Measurements from ENCODE around the gene GRIFIN.
A peak's percentile ranks its signal among the peaks of the same experiment; 100 is the strongest.

Gene GRIFIN

DNA sequence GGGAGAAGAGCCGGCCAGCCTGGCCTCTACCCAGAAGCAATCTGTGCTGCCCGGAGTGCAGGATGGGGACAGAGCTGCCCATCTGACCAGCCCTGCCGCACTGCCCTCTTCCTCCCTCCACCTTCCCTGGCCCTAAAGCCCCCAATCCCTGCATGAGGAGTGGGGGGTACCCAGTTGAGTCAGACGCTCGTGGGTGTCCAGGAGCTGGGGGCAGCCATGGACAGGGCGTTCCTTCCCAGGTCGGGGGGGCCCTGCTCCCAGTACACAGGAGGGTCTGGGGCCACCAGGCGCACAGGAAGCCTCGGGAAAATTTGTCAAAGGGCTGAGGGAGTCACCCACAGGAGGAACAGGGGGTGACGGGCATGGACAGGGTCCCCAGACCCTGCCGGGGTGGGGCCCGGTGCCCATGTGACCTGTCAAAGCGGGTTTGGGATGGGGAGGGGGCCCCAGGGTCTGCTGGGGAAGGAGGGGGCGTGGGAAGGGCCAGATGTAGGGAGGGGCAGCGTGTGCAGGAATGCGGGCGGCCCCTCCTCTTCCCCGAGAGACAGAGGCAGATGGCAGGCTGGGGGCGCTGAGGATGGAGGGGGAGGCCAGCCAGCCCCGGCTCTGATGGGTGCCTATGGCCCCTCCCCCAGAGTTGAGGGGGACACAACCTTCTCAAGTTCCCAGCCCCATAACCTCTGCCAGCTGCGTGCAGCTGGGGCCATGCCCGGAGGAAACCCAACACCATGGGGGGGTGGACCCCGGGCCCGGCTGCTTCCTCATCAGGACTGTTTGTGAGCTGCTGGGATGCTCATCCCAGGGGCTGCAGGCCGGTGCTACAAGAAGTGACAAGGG, 21.5 kb upstream of the GRIFIN start:
- DNase-seq, result no peak

DNA sequence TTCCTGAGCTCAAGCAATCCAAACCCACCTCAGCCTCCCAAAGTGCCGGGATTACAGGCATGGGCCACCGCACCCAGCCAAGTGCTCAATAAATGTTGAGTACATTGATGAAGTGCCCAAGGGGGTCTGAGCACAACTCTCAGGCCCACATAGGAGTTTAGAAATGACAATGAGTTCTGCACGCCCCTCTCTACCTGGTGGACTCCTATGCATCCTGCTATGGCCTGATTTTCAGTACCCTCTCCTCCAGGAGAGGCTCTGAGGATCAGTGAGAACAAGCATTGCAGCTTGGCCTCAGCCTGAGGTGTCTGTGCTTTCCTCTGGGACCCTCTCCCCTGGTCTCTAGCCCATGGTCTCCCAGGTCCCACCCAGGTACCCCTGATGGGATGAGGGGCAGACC, 20.9 kb upstream of the GRIFIN start:
- DNase-seq, result no peak

DNA sequence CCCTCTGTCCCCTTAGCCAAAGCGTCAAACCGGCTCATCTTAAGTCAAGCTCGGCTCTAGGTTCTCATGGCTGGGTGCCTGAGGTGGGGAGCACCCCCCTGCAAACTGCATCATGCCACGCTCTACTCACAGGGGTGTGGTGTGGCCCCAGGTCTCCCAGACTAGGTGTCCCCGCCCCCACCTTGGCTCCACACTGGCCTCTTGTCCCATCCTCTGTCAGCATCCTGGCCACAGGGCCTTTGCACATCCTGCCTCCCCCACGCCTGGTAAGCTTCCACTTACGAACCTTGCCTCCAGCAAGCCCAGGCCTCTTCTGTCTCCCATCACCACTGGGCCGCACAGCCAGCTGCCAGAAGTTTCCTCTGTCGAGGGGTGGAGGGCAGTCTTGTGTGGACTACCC, 20.2 kb upstream of the GRIFIN start:
- no peak for DNase-seq

DNA sequence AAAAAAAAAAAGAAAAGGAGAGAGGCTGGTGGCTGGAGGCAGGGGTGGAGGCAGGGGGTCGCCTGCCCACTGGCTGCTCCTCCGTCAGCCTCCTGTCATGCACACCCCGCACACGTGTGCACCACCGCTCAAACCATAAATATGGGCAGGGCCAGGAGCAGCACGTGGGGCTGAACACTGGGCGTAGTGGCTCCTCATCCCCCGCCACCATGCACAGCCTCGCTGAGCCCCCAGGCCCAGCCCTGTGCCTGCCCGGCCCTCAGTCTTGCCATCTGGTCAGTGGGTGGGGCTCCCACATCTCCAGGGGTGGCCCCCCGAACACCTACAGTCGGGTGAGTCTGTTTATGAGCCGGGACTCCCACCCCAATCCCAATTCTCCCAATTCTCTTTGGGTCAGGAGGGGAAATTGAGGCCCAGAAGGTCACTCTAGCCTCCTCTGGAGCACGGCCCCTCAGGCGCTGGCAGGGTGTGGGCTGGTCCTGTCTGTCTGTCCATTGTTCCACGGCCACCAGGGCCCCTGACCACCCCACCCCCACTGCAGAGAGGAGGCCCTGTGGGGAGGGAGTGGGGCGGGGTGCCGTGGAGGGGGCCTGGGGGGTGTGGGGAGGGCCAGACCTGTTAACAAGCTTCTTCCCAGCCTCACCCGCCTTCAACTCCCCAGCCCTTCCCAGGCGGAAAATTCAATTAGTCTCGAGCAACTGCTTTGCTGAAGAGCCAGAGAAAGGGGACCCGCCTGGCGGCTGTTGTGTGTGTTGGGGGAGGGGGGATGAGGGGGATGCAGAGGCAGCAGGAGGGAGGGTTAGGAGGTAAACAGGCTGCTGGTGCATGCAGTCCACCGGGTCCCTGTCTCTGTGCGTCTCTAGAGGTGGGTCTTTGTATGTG, 19.5 kb upstream of the GRIFIN start:
- DNase-seq, result no peak

DNA sequence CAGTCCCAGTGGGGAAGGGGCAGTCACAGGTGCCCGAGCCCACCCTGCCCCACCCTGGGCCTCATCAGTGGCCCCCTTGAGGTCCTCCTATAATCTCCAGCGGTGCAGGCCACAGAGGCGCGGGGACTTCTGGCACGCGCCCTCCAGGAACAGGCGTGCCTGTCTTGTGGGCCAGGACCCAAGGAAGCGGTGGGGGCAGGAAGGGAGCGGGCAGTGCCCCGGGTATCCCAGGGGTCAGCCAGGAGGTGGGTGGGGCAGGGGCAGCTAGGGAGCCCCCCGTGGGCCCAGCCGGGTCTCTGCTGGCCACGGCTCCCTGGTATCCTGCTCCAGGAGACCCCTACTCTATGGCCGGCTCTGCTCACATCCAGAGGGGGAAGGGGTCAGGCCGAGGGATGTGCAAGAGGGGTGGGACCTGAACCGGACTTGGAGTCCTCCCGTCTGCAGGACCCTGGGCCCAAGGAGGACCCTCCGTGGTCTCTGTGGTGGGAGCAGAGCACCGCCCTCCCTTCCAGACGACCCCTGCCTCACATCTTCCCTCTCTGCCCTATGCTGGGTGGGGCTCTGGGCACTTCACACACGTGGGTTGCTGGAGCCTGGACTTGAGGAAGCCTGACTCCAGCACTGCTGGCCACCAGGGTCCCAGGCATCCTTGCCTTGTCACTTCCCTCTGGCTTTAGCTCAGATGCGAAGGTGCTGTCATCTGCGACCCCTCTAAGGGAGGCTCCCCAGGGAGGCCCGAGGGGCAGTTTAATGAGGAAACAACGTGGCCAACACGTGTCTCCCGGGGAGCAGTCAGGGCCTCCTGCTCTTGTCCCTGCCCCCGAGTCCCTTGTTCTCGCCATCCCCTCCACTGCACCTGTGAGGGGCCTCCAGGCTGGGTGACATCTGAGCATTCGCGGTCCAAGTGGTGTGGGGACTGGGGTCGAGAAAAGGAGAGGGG, 18.3 kb upstream of the GRIFIN start:
- DNase-seq, result no peak

DNA sequence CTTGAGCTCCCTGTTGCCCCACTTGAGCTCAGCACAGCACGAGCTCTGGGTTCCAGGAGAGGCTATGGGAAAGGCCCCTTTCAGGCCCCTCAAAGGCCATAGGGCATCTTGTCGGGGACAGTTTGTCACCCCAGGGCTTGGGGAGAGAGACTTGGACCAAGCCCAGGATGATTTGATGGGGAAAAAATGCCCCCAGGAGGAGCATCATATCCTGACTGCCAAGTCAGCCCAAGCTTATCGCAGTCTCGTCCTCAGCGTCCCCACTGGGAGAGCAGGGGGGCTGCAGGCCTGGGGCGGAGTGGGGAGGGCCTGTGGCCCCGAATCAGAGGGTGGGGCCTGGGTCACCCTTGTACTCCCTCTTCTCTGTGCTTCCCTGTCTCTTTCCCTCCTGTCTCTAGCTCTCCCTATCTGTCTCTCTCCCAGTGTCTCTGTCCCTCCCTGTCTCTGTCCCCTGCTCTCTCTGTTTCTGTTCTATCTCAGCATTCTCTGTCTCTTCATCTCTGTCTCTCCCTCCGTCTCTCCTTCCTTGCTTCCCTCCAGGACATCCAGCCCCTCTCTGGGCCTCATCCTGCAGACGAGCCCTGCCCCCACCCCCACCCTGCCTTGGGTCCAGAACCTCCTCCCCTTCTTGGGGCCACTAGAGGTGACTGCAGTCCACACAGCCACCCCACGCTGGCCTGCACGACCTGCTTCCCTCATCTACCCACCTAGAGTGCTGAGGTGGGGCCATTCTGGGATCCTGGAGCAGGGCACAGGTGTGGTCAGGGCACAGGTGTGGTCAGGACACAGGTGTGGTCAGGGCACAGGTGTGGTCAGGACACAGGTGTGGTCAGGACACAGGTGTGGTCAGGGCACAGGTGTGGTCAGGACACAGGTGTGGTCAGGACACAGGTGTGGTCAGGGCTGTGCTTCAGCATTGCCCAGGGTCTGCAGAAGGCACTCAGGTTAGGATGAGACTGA, 17.3 kb upstream of the GRIFIN start:
- no peak for DNase-seq

DNA sequence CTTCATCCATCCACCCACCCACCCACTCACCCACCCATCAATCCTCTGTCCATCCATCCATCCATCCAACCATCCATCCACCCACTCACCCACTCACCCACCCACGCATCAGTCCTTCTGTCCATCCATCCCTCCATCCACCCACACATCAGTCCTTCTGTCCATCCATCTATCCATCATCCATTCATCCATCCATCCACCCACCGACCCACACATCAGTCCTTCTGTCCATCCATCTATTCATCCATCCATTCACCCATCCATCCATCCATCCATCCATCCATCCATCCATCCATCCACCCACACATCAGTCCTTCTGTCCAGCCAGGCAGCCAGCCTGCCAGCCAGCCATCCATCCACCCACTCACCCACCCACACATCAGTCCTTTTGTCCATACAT, 15.8 kb upstream of the GRIFIN start:
- no peak for DNase-seq

DNA sequence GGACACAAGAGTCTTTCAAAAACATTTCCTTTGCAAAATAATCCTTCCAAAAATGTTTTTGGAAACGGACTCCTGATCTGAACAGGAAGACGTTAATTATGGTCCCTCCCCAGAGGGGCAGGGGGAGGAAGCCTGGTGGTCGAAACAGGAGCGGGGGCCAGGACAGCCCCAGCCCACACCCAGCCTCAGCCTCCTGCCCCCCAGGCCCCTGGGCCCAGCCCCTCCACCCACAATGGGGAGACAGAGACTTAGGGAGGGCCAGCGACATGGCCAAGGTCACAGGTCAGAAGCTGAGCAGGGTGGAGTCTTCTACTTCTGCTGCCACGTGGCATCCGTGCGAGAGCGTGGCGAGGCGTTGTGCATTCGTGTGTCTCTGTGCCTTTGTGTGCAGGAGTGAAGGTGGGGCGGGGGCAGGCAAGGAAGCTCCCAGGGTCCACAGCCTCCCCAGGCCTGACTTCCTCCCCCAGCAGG, 14.0 kb upstream of the GRIFIN start:
- DNase-seq, result no peak

DNA sequence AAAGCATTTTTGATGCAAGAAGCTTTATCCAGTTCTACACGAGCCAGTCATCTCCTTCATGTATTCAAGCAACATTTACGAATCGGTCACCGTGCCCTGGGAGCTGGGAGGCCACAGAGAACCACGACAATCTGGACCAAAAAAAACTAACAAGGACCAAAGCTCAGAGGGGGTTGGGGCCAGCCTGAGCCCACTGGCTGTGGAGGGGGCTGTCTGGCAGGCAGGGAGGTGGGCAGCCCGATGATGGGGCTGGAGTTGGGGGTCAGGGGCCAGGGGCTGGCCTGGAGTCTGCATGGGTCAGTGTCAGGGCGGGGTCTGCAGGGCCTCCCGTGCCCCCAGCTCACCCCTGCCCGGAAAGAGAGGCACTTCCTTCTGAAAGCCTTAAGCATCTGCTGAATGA, 12.5 kb upstream of the GRIFIN start:
- DNase-seq, result no peak

DNA sequence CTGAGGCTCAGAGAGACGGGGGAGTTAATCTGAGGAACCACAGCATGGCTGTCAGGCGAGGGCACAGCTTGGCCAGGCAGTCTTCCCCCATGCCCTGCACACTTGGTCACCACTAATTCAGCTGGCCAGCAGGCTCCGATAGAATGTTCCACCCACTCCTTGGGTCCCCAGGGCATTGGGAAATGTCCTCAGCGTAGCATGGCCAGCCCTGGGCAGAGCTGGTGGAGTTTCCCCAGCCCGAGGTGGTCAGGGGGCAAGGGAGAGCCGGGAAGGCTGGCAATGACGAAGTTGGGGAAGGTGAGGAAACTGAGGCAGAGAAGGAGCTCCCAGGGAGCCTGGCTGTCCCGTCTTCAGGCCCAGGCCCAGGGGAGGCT, 12.1 kb upstream of the GRIFIN start:
- DNase-seq, result no peak

DNA sequence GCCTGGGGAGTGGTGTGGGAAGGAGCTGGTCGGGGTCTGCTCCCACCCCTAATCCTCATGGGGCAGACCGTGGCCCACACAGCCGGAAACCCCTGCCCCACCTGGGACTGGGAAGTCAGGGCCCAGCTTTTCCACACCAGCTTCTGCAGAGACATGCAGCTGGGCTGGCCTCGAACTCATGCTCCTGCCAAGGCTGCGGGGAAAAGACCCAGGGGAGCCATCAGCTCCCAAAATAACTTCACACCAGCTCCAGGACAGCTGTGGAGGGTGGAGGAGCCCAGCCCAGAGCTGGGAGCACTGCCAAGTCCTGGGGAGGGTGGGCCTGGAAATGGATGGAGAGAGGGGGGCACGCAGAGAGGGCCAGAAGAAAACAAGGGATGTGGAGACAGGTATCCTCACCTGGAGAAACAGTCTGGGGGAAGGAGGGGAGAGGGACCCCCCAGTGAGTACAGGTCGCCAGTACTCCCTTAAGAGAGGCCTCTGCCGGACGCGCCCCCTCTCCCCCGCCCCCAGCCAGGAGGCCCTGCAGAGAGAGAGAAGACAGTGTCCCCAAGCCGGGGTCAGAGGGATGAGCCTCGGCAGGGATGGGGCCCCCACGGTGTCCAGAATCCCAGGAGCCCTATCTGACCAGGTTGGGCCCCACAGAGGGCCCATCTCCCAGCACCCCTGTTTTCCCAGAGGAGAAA, 11.5 kb upstream of the GRIFIN start:
- DNase-seq, result no peak

DNA sequence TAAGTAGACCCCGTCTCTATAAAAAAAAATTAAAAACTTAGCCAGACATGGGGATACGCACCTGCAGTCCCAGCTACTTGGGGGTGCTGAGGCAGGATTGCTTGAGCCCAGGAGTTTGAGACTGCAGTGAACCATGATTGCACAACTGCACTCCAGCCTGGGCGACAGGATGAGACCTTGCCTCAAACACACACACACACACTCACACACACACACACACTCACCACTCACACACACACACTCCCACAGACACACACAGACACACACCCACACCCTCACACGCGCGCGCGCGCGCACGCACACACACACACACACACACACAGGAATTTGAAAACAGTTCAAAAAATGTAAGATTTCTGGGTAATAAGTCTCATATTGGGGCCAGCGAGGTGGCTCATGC, 8.7 kb upstream of the GRIFIN start:
- no peak for DNase-seq

DNA sequence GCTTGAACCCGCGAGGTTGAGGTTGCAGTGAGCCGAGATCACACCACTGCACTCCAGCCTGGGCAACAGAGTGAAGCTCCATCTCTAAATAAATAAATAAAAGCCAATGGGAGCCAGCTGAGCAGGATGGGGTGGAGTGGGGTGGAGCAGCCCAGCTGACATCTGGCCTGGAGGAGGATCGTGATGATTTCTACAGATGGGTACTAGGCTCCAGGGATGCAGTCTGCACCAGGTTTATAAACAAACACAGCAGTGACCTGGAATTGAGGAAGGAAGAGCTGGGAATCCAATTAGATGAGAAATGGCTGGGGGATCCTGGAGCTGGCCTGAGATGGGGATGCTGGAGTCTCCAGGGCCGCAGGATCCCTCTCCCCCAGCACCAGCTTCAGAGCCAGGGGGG, 7.3 kb upstream of the GRIFIN start:
- DNase-seq, result no peak

DNA sequence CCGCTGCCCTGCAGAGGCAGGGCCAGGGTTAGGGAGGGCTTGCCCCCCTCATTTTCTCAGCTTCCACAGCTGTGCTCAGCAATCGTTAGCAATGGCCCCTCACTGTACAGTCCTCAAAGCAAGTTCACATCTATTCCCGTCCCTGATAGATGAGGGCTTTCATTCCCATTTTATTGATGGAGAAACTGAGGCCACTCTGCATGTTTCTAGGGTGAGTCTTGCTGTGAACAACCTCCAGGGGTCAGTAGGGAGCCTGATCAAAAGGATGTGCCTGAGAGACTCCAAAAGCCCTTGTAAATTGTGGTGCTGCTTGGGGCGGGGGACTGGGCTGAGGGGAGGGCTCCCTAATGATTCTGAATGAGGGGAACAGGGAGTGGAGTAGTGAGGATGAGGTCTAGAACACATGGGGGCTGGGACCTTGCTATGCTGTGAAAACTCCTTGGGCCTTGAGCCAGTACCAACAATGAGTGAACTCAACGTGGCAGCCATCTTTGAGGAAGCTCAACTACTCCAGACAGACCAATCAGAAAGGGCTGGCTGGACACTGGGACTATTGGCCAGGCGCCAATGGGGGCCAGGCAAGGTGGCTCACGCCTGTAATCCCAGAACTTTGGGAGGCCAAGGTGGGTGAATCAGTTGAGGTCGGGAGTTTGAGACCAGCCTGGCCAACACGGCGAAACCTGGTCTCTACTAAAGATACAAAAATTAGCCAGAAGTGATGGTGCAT, 6.7 kb upstream of the GRIFIN start:
- DNase-seq, result no peak

DNA sequence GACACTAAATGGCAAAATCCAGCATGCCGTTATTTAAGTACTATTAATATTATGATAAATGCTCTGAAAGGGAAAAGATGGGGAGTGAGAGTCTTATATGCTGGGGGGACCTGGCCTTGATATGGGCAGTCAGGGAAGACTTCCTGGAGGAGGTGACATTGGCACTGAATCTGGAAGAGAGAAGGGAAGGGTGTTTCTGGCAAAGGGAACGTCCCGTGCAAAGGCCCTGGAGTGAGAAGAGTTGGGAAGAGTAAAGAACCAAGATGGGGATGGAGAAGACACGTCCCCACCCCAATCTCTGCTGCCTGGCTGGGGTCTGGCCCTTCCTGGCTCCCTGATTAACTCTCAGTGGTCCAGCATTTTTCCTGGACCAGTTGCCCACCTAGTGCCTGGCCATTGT, 5.0 kb upstream of the GRIFIN start:
- no peak for DNase-seq

DNA sequence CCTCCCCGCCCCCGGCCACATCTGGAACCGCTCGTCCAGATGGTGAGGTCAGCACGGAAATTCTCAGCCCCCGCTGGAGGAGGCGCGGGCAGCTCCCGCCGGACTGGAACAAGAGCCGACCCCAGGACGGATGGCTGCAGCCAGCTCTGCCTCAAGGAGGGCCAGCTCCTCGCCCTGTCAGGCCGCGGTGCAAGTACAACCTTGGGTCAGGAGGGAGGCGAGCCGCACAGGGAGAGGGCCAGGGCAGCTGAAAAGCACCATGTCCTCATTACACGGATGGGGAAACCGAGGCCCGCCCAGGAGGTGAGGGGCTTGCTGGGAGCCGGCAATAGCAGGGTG, 3.8 kb upstream of the GRIFIN start:
- no peak for DNase-seq

DNA sequence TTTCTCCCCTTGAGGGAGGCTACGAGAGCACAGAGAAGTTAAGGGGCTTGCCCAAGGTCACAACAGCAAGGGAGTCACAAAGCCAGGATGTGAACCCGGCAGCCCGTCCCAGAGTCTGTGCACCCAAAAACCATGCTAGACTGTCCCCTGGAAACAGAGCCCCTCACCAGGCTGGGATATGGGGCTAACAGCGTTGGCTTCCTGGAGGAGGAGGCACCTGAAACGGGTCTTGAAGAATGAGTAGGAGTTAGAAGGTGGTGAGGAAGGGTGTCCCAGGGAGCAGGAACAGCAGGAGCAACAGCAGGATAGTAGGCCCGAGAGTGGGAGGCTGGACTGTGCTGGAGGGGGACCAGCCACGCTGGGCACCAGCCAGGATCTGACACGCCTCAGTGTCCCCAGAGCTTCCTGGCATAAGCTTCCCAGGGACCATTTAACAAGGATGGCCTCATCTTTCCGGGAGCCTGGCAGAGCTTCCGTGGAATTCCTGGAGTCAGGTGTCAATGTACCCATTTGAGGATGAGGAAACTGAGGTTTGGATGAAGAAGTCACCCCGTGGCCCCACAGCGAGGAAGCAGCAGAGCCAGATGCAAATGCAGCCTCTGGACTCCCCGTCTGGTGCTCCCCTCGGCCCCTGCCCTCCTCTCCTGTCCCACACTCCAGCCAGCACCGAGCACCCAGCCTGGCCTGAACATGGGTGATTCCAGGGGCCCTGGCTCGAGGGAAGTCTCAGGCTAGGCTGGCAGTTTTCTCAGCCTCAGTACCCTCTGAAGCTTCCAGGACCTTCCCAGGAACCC, 3.3 kb upstream of the GRIFIN start:
- no peak for DNase-seq

DNA sequence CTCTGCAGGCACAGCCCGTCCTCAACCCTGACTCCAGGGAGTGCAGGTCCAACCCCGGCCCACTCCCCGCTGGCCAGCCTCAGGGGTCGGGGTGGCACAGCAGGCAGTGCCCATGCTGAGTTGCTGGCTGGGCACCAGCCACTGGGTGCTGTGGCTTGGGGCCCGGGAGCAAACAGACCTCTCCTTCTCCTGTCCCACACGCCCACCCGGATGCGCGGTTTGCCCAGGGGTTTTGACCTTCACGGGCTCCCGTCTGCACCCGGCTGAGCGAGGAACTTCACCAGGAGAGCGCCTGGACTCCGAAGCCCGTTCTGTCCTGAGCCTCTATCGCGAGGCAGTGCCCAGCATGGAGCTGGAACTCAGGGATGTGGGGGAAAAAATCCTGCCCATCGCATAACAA, 2.6 kb upstream of the GRIFIN start:
- DNase-seq, result no peak

DNA sequence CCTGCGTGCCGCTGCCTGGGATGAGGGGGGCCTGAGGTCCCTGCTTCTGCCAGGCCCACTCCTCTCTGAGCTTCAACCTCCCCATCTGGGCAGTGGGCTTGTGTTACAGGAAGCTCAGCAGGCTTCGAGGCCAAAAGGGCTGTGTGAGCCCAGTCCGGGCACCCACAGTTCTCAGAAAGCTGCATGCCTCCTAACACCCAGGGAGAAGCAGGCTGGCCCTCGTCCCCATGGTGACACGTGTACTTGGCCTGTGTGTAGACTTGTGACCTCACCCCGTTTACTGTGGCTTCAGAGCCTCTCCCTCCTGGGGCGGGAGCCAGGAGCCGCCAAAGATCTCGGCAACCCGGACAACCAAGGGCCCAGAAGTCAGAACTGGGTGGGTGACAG, 2.2 kb upstream of the GRIFIN start:
- DNase-seq, result peak; percentile 44 to 64 (median 56)

All from suppressor macrophage (primary cell).